ENCODE results near the gene DHRSX. TPM values are rescaled to one million over a fixed set of nuclear protein-coding genes. Genes with fewer than 3 reads are reported as not detected.

The DHRSX gene
- polyA plus RNA-seq, 2 of the 4 experiments (the other 2 are of a cell fraction): 32.1 to 56.3 TPM

- TF ChIP-seq ZNF302 (CRISPR knock-in tag; IDR thresholded peaks at IDR 0.05) (no peak), ESRRA (IDR thresholded peaks at IDR 0.05; ENCODE audit: borderline replicate concordance, low read length) (no peak), PBX3 (IDR thresholded peaks at IDR 0.05) (no peak), EHMT2 (IDR thresholded peaks at IDR 0.05; ENCODE audit: low read depth) (no peak), BHLHE40 (IDR thresholded peaks at IDR 0.05; ENCODE audit: low read depth, low read length) (no peak), REST (IDR thresholded peaks at IDR 0.05) (no peak), RNF2 (IDR thresholded peaks at IDR 0.05; ENCODE audit: borderline replicate concordance, low read depth) (no peak), EHF (CRISPR knock-in tag; IDR thresholded peaks at IDR 0.05) (no peak)
- ChIA-PET CTCF (no interaction called here), POLR2A (no interaction called here)
Observed at GRCh38 chrX:2228536-2228935, 272.2 kb downstream of the DHRSX start.

GRCh38 chrX:2226906-2227656 is 273.7 kb downstream of the DHRSX start:
- H3K4me2 ChIP-seq: no peak overlapping the region
- POLR2A ChIA-PET: no interaction called here
- no peak overlapping the region for H3K4me3 ChIP-seq
- FAIRE-seq: no peak
- no peak overlapping the region for H3K27ac ChIP-seq
- ATAC-seq: no peak
- H3K9me3 ChIP-seq: peaks cover 17% of the 10 kb centered on the region
- H3K4me1 ChIP-seq: no peaks in the 10 kb centered on the region
- no peak for DNase-seq (ENCODE audit: low read depth in 1 of 2, low spot score in 1 of 2)
- CTCF ChIA-PET: no interaction called here
- 76% methylated on average over 6 of the region's 6 CpGs for WGBS (ENCODE audit: missing lambda C conversion rate)
- TF ChIP-seq PBX3 (IDR thresholded peaks at IDR 0.05) (no peak), E2F6 (IDR thresholded peaks at IDR 0.05; ENCODE audit: borderline replicate concordance, low read depth) (no peak), CHD2 (IDR thresholded peaks at IDR 0.05; ENCODE audit: low read length, partially characterized antibody) (no peak)

More at GRCh38 chrX:2228536-2228935, 272.2 kb downstream of the DHRSX start:
- 73% methylated on average over 2 of the region's 2 CpGs for WGBS (ENCODE audit: missing lambda C conversion rate)
- ATAC-seq: no peak
- no peak for DNase-seq (ENCODE audit: low read depth in 1 of 2, low spot score in 1 of 2)
- Histone ChIP-seq H3K9me3 (peaks cover 7% of the 10 kb centered on the region; the same call in 2 of the 3 replicates), H3K27ac (no peak overlapping the region), H3K4me3 (no peak overlapping the region), H3K4me1 (no peaks in the 10 kb centered on the region), H3K4me2 (no peak overlapping the region)
- FAIRE-seq: no peak

- WGBS (ENCODE audit: missing lambda C conversion rate): 81% methylated on average over 9 of the region's 9 CpGs
- CTCF ChIA-PET: no interaction called here
- POLR2A ChIA-PET: no interaction called here
- peaks cover 19% of the 10 kb centered on the region for H3K9me3 ChIP-seq
- no peaks in the 10 kb centered on the region for H3K4me1 ChIP-seq
- ATAC-seq: no peak
- H3K4me2 ChIP-seq: no peak overlapping the region
- FAIRE-seq: no peak
- no peak for TF ChIP-seq JUNB (IDR thresholded peaks at IDR 0.05)
- no peak for TF ChIP-seq HES2 (IDR thresholded peaks at IDR 0.05)
- TF ChIP-seq MAFK (IDR thresholded peaks at IDR 0.05; ENCODE audit: partially characterized antibody): no peak
- no peak for TF ChIP-seq EP300 (IDR thresholded peaks at IDR 0.05)
- no peak for TF ChIP-seq NPAS2 (CRISPR knock-in tag; IDR thresholded peaks at IDR 0.05; ENCODE audit: borderline replicate concordance)
- no peak for TF ChIP-seq MAX (IDR thresholded peaks at IDR 0.05)
- TF ChIP-seq ATOH8 (CRISPR knock-in tag; IDR thresholded peaks at IDR 0.05; ENCODE audit: low read depth): no peak
- TF ChIP-seq ELK1 (IDR thresholded peaks at IDR 0.05; ENCODE audit: low read depth, low read length): no peak
- TF ChIP-seq JUN (IDR thresholded peaks at IDR 0.05): no peak
- DNase-seq (ENCODE audit: low read depth in 1 of 2, low spot score in 1 of 2): no peak
- no peak overlapping the region for H3K27ac ChIP-seq
- H3K4me3 ChIP-seq: no peak overlapping the region
Observed at GRCh38 chrX:2226182-2226581, 274.6 kb downstream of the DHRSX start.

Data from A549 (cell line).